ENCODE results near the gene AQP6. TPM values are rescaled to one million over a fixed set of nuclear protein-coding genes. Genes with fewer than 3 reads are reported as not detected.

AQP6 gene
- total and polyA plus RNA-seq, 2 experiments from 2014 or later, result 0.23 TPM; not detected in 1

- DNase-seq (ENCODE audit: low spot score), result no peak
- Histone ChIP-seq H3K4me2 (no peak overlapping the region), H3K27me3 (no peaks in the 10 kb centered on the region), H3K4me1 (ENCODE audit: insufficient read depth) (no peaks in the 10 kb centered on the region), H3K36me3 (replicated peaks; ENCODE audit: insufficient read depth, low read depth) (no peaks in the 10 kb centered on the region), H4K20me1 (ENCODE audit: insufficient read depth, poor library complexity, severe bottlenecking) (no peaks in the 10 kb centered on the region), H3K9me3 (ENCODE audit: low read depth) (no peaks in the 10 kb centered on the region), H3K79me2 (no peaks in the 10 kb centered on the region), H2AFZ (no peak overlapping the region), H3K4me3 (no peak overlapping the region), H3K27ac (no peak overlapping the region), H3K9me2 (replicated peaks; ENCODE audit: insufficient read depth) (no peaks in the 10 kb centered on the region)
- TF ChIP-seq CTCF (IDR thresholded peaks at IDR 0.05; ENCODE audit: poor library complexity) (no peak), EZH2 (IDR thresholded peaks at IDR 0.05; ENCODE audit: borderline replicate concordance) (no peak), EZH2phosphoT487 (IDR thresholded peaks at IDR 0.05; ENCODE audit: low read depth, severe bottlenecking, unreplicated experiment) (no peak)
- 93% methylated on average over 7 of the region's 7 CpGs for WGBS (ENCODE audit: low lambda C conversion rate, missing lambda C conversion rate)
Observed at GRCh38 chr12:49924628-49925246, 48.0 kb upstream of the AQP6 start.

- 94% methylated on average over 11 of the region's 11 CpGs for WGBS (ENCODE audit: low lambda C conversion rate, missing lambda C conversion rate)
- H3K9me2 ChIP-seq (replicated peaks; ENCODE audit: insufficient read depth), result no peaks in the 10 kb centered on the region
- H4K20me1 ChIP-seq (ENCODE audit: insufficient read depth, poor library complexity, severe bottlenecking), result no peaks in the 10 kb centered on the region
- no peaks in the 10 kb centered on the region for H3K4me1 ChIP-seq (ENCODE audit: insufficient read depth)
- H3K4me2 ChIP-seq, result no peak overlapping the region
- DNase-seq (ENCODE audit: low spot score), result no peak
- no peak overlapping the region for H3K27ac ChIP-seq
- no peaks in the 10 kb centered on the region for H3K79me2 ChIP-seq
- H3K4me3 ChIP-seq, result no peak overlapping the region
- TF ChIP-seq EZH2 (IDR thresholded peaks at IDR 0.05; ENCODE audit: borderline replicate concordance) (no peak), CTCF (IDR thresholded peaks at IDR 0.05; ENCODE audit: poor library complexity) (no peak), EZH2phosphoT487 (IDR thresholded peaks at IDR 0.05; ENCODE audit: low read depth, severe bottlenecking, unreplicated experiment) (no peak)
- no peaks in the 10 kb centered on the region for H3K27me3 ChIP-seq
- no peaks in the 10 kb centered on the region for H3K9me3 ChIP-seq (ENCODE audit: low read depth)
- H2AFZ ChIP-seq, result no peak overlapping the region
- no peaks in the 10 kb centered on the region for H3K36me3 ChIP-seq (replicated peaks; ENCODE audit: insufficient read depth, low read depth)
Observed at GRCh38 chr12:49925433-49926204, 47.1 kb upstream of the AQP6 start.

GRCh38 chr12:49928471-49928870, 44.3 kb upstream of the AQP6 start:
- Histone ChIP-seq H3K4me1 (ENCODE audit: insufficient read depth) (no peaks in the 10 kb centered on the region), H3K9me3 (ENCODE audit: low read depth) (no peaks in the 10 kb centered on the region), H3K79me2 (no peaks in the 10 kb centered on the region), H3K27me3 (no peaks in the 10 kb centered on the region), H3K9me2 (replicated peaks; ENCODE audit: insufficient read depth) (no peaks in the 10 kb centered on the region), H3K4me2 (no peak overlapping the region), H3K4me3 (no peak overlapping the region), H3K27ac (no peak overlapping the region), H3K36me3 (replicated peaks; ENCODE audit: insufficient read depth, low read depth) (no peaks in the 10 kb centered on the region), H2AFZ (no peak overlapping the region), H4K20me1 (ENCODE audit: insufficient read depth, poor library complexity, severe bottlenecking) (no peaks in the 10 kb centered on the region)
- WGBS (ENCODE audit: low lambda C conversion rate, missing lambda C conversion rate), result 85% methylated on average over 6 of the region's 6 CpGs
- DNase-seq (ENCODE audit: low spot score), result no peak
- no peak for TF ChIP-seq EZH2 (IDR thresholded peaks at IDR 0.05; ENCODE audit: borderline replicate concordance)
- no peak for TF ChIP-seq EZH2phosphoT487 (IDR thresholded peaks at IDR 0.05; ENCODE audit: low read depth, severe bottlenecking, unreplicated experiment)
- TF ChIP-seq CTCF (IDR thresholded peaks at IDR 0.05; ENCODE audit: poor library complexity), result no peak

Data from hepatocyte (in vitro differentiated cells).